Tibial nerve (tissue), 4 donors: Measurements from ENCODE around the gene CAPSL. TPM values are rescaled to one million over a fixed set of nuclear protein-coding genes. Genes with fewer than 3 reads are reported as not detected.

ENCODE experiments used
- DNase-seq, 2 donors: peaks; one replicate each; pipeline ENCODE4 v3.0.0-alpha.2; 2019; ENCODE audit warnings: low spot score in 2 of 2
- H3K27ac ChIP-seq, 4 donors: fragments of 200-600 bp; sonication (generic) in 3 of 4; one replicate each; pipeline ENCODE4 v1.5.1; 2017 to 2019; ENCODE audit warnings: mild to moderate bottlenecking in 1 of 4
- H3K27me3 ChIP-seq, 2 donors: fragments of 200-600 bp; sonication (generic) in 1 of 2; one replicate each; pipeline versions ENCODE4 v1.5.1 to v1.6.0; 2017 to 2019
- H3K36me3 ChIP-seq, 3 donors: fragments of 200-600 bp; sonication (generic); one replicate each; pipeline ENCODE4 v1.5.1; 2018 to 2019
- H3K4me1 ChIP-seq, 4 donors: fragments of 200-600 bp; sonication (generic) in 3 of 4; one replicate each; pipeline ENCODE4 v1.5.1; 2017 to 2019
- H3K4me3 ChIP-seq, 4 donors: fragments of 200-600 bp; sonication (generic) in 3 of 4; one replicate each; pipeline ENCODE4 v1.5.1; 2017 to 2019; ENCODE audit warnings: mild to moderate bottlenecking in 1 of 4, moderate library complexity in 1 of 4
- H3K9me3 ChIP-seq, 4 donors: fragments of 200-600 bp; sonication (generic) in 3 of 4; one replicate each; pipeline ENCODE4 v1.5.1; 2017 to 2019
- CTCF ChIP-seq, 5 experiments: fragments of 200-600 bp in 3 of 5; fragments of 450-650 bp in 2 of 5; sonication (generic) in 3 of 5; IDR thresholded peaks; one replicate each; pipeline ENCODE4 v1.5.1; 2016 to 2019; ENCODE audit warnings: antibody characterized with exemption in 5 of 5, mild to moderate bottlenecking in 3 of 5, moderate library complexity in 2 of 5
- EP300 ChIP-seq, 2 donors: sonication (generic); formaldehyde crosslinking; IDR thresholded peaks; one replicate each; pipeline ENCODE4 v1.6.1; 2017; ENCODE audit warnings: antibody characterized with exemption in 2 of 2, mild to moderate bottlenecking in 1 of 2
- POLR2A ChIP-seq, 2 donors: fragments of 450-650 bp; IDR thresholded peaks; one replicate each; pipeline ENCODE4 v1.6.1; 2017; ENCODE audit warnings: antibody characterized with exemption in 2 of 2, mild to moderate bottlenecking in 2 of 2, moderate library complexity in 2 of 2
- WGBS, 2 donors: methylation state at CpG; one replicate each; pipeline ENCODE4 v1.1.5; 2018; 5-methylcytosine and 5-hydroxymethylcytosine counted together
- total RNA-seq, 4 donors: library from RNA; depleted of rRNA; stranded (reverse); fragments of >200 nt; gene quantifications; one replicate each; pipeline ENCODE4 v1.1.0, GENCODE V29; 2016

Gene CAPSL
- total RNA-seq, 4 donors from 2014 or later = not detected

- Histone ChIP-seq H3K4me1 (no peaks in the 10 kb centered on the region), H3K4me3 (no peak overlapping the region), H3K36me3 (no peaks in the 10 kb centered on the region), H3K27me3 (no peaks in the 10 kb centered on the region), H3K27ac (no peak overlapping the region), H3K9me3 (no peaks in the 10 kb centered on the region)
- WGBS, 2 donors = 81 to 85% methylated on average over 4 of the region's 4 CpGs
- no peak for DNase-seq
- TF ChIP-seq CTCF (IDR thresholded peaks at IDR 0.05) = no peak
Observed at GRCh38 chr5:35971186-35971877, 32.9 kb upstream of the CAPSL start.

GRCh38 chr5:35963381-35963843, 25.0 kb upstream of the CAPSL start:
- no peak for DNase-seq
- WGBS, 2 donors = 50 to 55% methylated on average over 8 of the region's 8 CpGs
- TF ChIP-seq POLR2A (IDR thresholded peaks at IDR 0.05) (no peak), EP300 (IDR thresholded peaks at IDR 0.05) (no peak), CTCF (IDR thresholded peaks at IDR 0.05) (peak in 1 of 5 experiments; percentile 14)
- Histone ChIP-seq H3K27ac (no peak overlapping the region), H3K36me3 (no peaks in the 10 kb centered on the region), H3K27me3 (no peaks in the 10 kb centered on the region), H3K4me1 (no peaks in the 10 kb centered on the region), H3K9me3 (peaks cover 0 to 32% (median 0%) of the 10 kb centered on the region in 4 donors), H3K4me3 (no peak overlapping the region)

GRCh38 chr5:35960328-35960727, 21.9 kb upstream of the CAPSL start:
- WGBS, 2 donors = 72 to 80% methylated on average over 6 to 7 of the region's 7 CpGs
- Histone ChIP-seq H3K9me3 (peaks cover 0 to 32% (median 0%) of the 10 kb centered on the region in 4 donors), H3K36me3 (no peaks in the 10 kb centered on the region), H3K27me3 (no peaks in the 10 kb centered on the region), H3K4me1 (no peaks in the 10 kb centered on the region), H3K4me3 (no peak overlapping the region), H3K27ac (no peak overlapping the region)
- TF ChIP-seq EP300 (IDR thresholded peaks at IDR 0.05) (no peak), CTCF (IDR thresholded peaks at IDR 0.05) (no peak)
- no peak for DNase-seq

- TF ChIP-seq EP300 (IDR thresholded peaks at IDR 0.05) = no peak
- TF ChIP-seq POLR2A (IDR thresholded peaks at IDR 0.05) = no peak
- TF ChIP-seq CTCF (IDR thresholded peaks at IDR 0.05) = no peak
Observed at GRCh38 chr5:35956429-35956828, 18.0 kb upstream of the CAPSL start.

GRCh38 chr5:35954175-35954574, 15.8 kb upstream of the CAPSL start:
- Histone ChIP-seq H3K9me3 (no peaks in the 10 kb centered on the region), H3K36me3 (no peaks in the 10 kb centered on the region), H3K4me3 (no peak overlapping the region), H3K27me3 (no peaks in the 10 kb centered on the region), H3K4me1 (no peaks in the 10 kb centered on the region), H3K27ac (no peak overlapping the region)
- DNase-seq = no peak
- TF ChIP-seq POLR2A (IDR thresholded peaks at IDR 0.05) (no peak), EP300 (IDR thresholded peaks at IDR 0.05) (no peak), CTCF (IDR thresholded peaks at IDR 0.05) (no peak)
- WGBS, 2 donors = 75 to 81% methylated on average over 8 to 9 of the region's 9 CpGs

More at GRCh38 chr5:35956429-35956828, 18.0 kb upstream of the CAPSL start:
- no peaks in the 10 kb centered on the region for H3K36me3 ChIP-seq
- no peak overlapping the region for H3K27ac ChIP-seq
- DNase-seq = no peak
- no peak overlapping the region for H3K4me3 ChIP-seq
- H3K4me1 ChIP-seq = no peaks in the 10 kb centered on the region
- peaks cover 0 to 12% (median 0%) of the 10 kb centered on the region in 4 donors for H3K9me3 ChIP-seq
- 90 to 100% methylated on average over 1 of the region's 1 CpG for WGBS, 2 donors
- no peaks in the 10 kb centered on the region for H3K27me3 ChIP-seq
